Mammary epithelial cell (primary cell): ENCODE measurements around the gene AKNA.

Experiments used
- EZH2 ChIP-seq: IDR thresholded peaks from 2 replicates; pipeline ENCODE4 v1.6.1; 2012; ENCODE audit warnings: low read length, inconsistent platforms, borderline replicate concordance
- TF ChIP-seq, protein P1 (sequence below), 2 donors: IDR thresholded peaks in 1 of 2; conservative IDR thresholded peaks in 1 of 2; 2 replicates each; pipeline ENCODE4 v1.5.1; 2011 to 2012; ENCODE audit warnings: inconsistent platforms in 2 of 2, low read length in 2 of 2, mild to moderate bottlenecking in 2 of 2, control low read depth in 1 of 2, low read depth in 1 of 2; ENCODE audit not compliant: insufficient read depth in 1 of 2; ENCODE audit errors: extremely low read depth in 1 of 2

DNA sequence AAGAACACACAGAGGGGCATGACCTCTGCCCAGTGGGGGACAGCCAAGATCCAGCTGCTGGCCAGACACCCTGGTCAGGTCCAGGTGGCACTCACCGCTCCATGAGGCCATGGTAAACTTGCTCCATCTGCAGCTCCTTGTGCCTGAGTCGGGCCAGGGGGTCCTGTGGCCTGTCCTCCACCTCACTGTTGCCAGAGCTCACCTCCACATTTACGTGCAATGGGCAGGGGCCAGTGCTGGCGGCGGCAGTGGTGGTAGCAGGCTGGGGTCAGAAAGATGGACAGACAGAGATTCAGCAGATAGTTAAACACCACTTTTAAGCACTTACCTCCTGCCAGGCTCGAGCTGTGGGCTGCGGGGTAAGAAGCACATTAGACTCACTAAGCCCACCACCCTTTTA, 28.0 kb downstream of the AKNA start:
- TF ChIP-seq, protein P1, sequence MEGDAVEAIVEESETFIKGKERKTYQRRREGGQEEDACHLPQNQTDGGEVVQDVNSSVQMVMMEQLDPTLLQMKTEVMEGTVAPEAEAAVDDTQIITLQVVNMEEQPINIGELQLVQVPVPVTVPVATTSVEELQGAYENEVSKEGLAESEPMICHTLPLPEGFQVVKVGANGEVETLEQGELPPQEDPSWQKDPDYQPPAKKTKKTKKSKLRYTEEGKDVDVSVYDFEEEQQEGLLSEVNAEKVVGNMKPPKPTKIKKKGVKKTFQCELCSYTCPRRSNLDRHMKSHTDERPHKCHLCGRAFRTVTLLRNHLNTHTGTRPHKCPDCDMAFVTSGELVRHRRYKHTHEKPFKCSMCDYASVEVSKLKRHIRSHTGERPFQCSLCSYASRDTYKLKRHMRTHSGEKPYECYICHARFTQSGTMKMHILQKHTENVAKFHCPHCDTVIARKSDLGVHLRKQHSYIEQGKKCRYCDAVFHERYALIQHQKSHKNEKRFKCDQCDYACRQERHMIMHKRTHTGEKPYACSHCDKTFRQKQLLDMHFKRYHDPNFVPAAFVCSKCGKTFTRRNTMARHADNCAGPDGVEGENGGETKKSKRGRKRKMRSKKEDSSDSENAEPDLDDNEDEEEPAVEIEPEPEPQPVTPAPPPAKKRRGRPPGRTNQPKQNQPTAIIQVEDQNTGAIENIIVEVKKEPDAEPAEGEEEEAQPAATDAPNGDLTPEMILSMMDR (conservative IDR thresholded peaks at IDR 0.05 in 1 of 2, IDR thresholded peaks at IDR 0.05 in 1 of 2; ENCODE audit: extremely low read depth in 1 of 2, insufficient read depth in 1 of 2, low read depth in 1 of 2, low read length in 2 of 2), result no peak
- TF ChIP-seq EZH2, result no peak
